ENCODE results near the gene NDUFS7.

- TF ChIP-seq ZC3H10 (CRISPR knock-in tag; IDR thresholded peaks at IDR 0.05) (no peak), CSDC2 (CRISPR knock-in tag; IDR thresholded peaks at IDR 0.05) (no peak), ZFP30 (CRISPR knock-in tag; IDR thresholded peaks at IDR 0.05) (no peak), BACH2 (CRISPR knock-in tag; IDR thresholded peaks at IDR 0.05; ENCODE audit: borderline replicate concordance) (no peak), GLIS3 (CRISPR knock-in tag; IDR thresholded peaks at IDR 0.05) (no peak), ZNF8 (CRISPR knock-in tag; IDR thresholded peaks at IDR 0.05) (no peak), ISL1 (CRISPR knock-in tag; IDR thresholded peaks at IDR 0.05) (no peak), SNAI2 (CRISPR knock-in tag; IDR thresholded peaks at IDR 0.05) (no peak), ZFP3 (CRISPR knock-in tag; IDR thresholded peaks at IDR 0.05) (no peak), OSR1 (CRISPR knock-in tag; IDR thresholded peaks at IDR 0.05) (no peak), ARNTL (CRISPR knock-in tag; IDR thresholded peaks at IDR 0.05; ENCODE audit: borderline replicate concordance, low read depth) (no peak), ZNF565 (CRISPR knock-in tag; conservative IDR thresholded peaks at IDR 0.05; ENCODE audit: low read depth) (no peak), TSHZ2 (CRISPR knock-in tag; IDR thresholded peaks at IDR 0.05) (no peak), PPARA (CRISPR knock-in tag; IDR thresholded peaks at IDR 0.05; ENCODE audit: borderline replicate concordance) (no peak)
Observed at GRCh38 chr19:1422360-1422759, 38.7 kb downstream of the NDUFS7 start.
